Stomach (tissue), 9 donors: ENCODE data around the gene SPAAR. TPM values are rescaled to one million over a fixed set of nuclear protein-coding genes. Genes with fewer than 3 reads are reported as not detected.
"Not testable (repeated sequence)": the region's sequence is repeated elsewhere in the genome, so short reads cannot be mapped to it uniquely, and the experiment has no call there.

Source experiments
- DNase-seq, 2 donors: peaks; one replicate each; pipeline versions ENCODE4 v3.0.0 to v3.0.0-alpha.2; 2013 to 2019
- H3K27ac ChIP-seq, 5 donors: fragments of 200-600 bp in 4 of 5; sonication (generic) in 4 of 5; one replicate each; pipeline ENCODE4 v1.5.1; 2013 to 2019; ENCODE audit warnings: mild to moderate bottlenecking in 1 of 5, moderate library complexity in 1 of 5
- H3K27me3 ChIP-seq, 3 donors: fragments of 200-600 bp; sonication (generic); one replicate each; pipeline ENCODE4 v1.5.1; 2017 to 2019; ENCODE audit warnings: mixed run types in 1 of 3
- H3K36me3 ChIP-seq, 4 donors: fragments of 200-600 bp; sonication (generic); 1 replicate in 3 of 4; 2 replicates in 1 of 4; pipeline ENCODE4 v1.5.1; 2016 to 2019
- H3K4me1 ChIP-seq, 4 donors: fragments of 200-600 bp; sonication (generic); one replicate each; pipeline ENCODE4 v1.5.1; 2016 to 2019
- H3K4me3 ChIP-seq, 4 donors: fragments of 200-600 bp; sonication (generic) in 3 of 4; one replicate each; pipeline ENCODE4 v1.5.1; 2016 to 2019; ENCODE audit warnings: mild to moderate bottlenecking in 1 of 4
- H3K9me3 ChIP-seq, 4 donors: fragments of 200-600 bp; sonication (generic); one replicate each; pipeline ENCODE4 v1.5.1; 2016 to 2019
- CTCF ChIP-seq, 7 experiments: fragments of 450-650 bp in 4 of 7; fragments of 200-600 bp in 3 of 7; sonication (generic) in 3 of 7; IDR thresholded peaks; one replicate each; pipeline ENCODE4 v1.5.1; 2016 to 2019; ENCODE audit warnings: antibody characterized with exemption in 7 of 7, control low read depth in 2 of 7, mild to moderate bottlenecking in 1 of 7
- EP300 ChIP-seq: sonication (generic); formaldehyde crosslinking; IDR thresholded peaks from one replicate; pipeline ENCODE4 v1.6.1; 2017; ENCODE audit warnings: antibody characterized with exemption
- POLR2A ChIP-seq, 4 donors: fragments of 450-650 bp; IDR thresholded peaks; one replicate each; pipeline ENCODE4 v1.6.1; 2016; ENCODE audit warnings: antibody characterized with exemption in 4 of 4, control low read depth in 2 of 4, mild to moderate bottlenecking in 1 of 4, moderate library complexity in 1 of 4
- POLR2AphosphoS5 ChIP-seq, 3 donors: sonication (generic); formaldehyde crosslinking; IDR thresholded peaks; one replicate each; pipeline ENCODE4 v1.6.1; 2016; ENCODE audit warnings: antibody characterized with exemption in 3 of 3
- WGBS, 5 donors: extraction: QIAGEN DNeasy Blood & Tissue Kit in 3 of 5; methylation state at CpG; one replicate each; pipeline versions ENCODE4 v1.1.5 to v1.1.7; 2013 to 2018; 5-methylcytosine and 5-hydroxymethylcytosine counted together
- intact Hi-C: fragments of 100-400 bp; cut with DNase I; formaldehyde crosslinking; loops from one replicate; pipeline ENCODE4 v1.15.1; 2023; ENCODE audit warnings: low total_unique reads
- polyA plus RNA-seq, 3 donors: library from polyadenylated mRNA; stranded (reverse); fragments of 200-250 nt; gene quantifications; one replicate each; pipeline ENCODE4 v1.2.3, GENCODE V29; 2013
- total RNA-seq, 5 donors: library from RNA; depleted of rRNA; stranded (reverse); fragments of >200 nt; gene quantifications; one replicate each; pipeline versions ENCODE4 v1.1.0 to v1.2.3, GENCODE V29; 2014 to 2016
- donor health status: healthy with polysubstance abuse.
- donor health status: Bipolar disorder and iron deficiency.
- donor health status: healthy.

Gene SPAAR
- total and polyA plus RNA-seq, 8 donors: 0.30 to 2.4 (median 0.92) TPM; not detected in 3

- DNase-seq: no peak
- intact Hi-C loops: no loop called here
- no peaks in the 10 kb centered on the region for H3K9me3 ChIP-seq
- TF ChIP-seq CTCF (IDR thresholded peaks at IDR 0.05) (no peak), POLR2AphosphoS5 (IDR thresholded peaks at IDR 0.05) (no peak), EP300 (no peak), POLR2A (IDR thresholded peaks at IDR 0.05) (no peak)
- H3K27me3 ChIP-seq: no peaks in the 10 kb centered on the region
- peaks cover 0 to 22% (median 4%) of the 10 kb centered on the region in 4 donors for H3K4me1 ChIP-seq
- no peak overlapping the region for H3K27ac ChIP-seq
- H3K4me3 ChIP-seq: no peak overlapping the region
- 86 to 98% (median 94%) methylated on average over 3 of the region's 3 CpGs for WGBS, 5 donors
- no peaks in the 10 kb centered on the region for H3K36me3 ChIP-seq
Measured at GRCh38 chr9:35930989-35931388, 21.7 kb downstream of the SPAAR start.

GRCh38 chr9:35932735-35933134 lies 23.4 kb downstream of the SPAAR start:
- no peak for TF ChIP-seq EP300
- TF ChIP-seq POLR2A (IDR thresholded peaks at IDR 0.05): no peak
- TF ChIP-seq POLR2AphosphoS5 (IDR thresholded peaks at IDR 0.05): no peak
- no peak for TF ChIP-seq CTCF (IDR thresholded peaks at IDR 0.05)
- intact Hi-C loops: no loop called here
- DNase-seq: no peak
- Histone ChIP-seq H3K27me3 (no peaks in the 10 kb centered on the region), H3K27ac (no peak overlapping the region), H3K9me3 (no peaks in the 10 kb centered on the region), H3K36me3 (no peaks in the 10 kb centered on the region), H3K4me1 (peaks cover 0 to 27% (median 6%) of the 10 kb centered on the region in 4 donors), H3K4me3 (no peak overlapping the region)
- WGBS, 5 donors: 78 to 93% (median 89%) methylated on average over 3 of the region's 3 CpGs

- intact Hi-C loops: no loop called here
- no peaks in the 10 kb centered on the region for H3K27me3 ChIP-seq
- no peaks in the 10 kb centered on the region for H3K36me3 ChIP-seq
- no peak overlapping the region for H3K27ac ChIP-seq
- DNase-seq: no peak
- 54 to 74% (median 65%) methylated on average over 4 of the region's 4 CpGs for WGBS, 5 donors
- no peaks in the 10 kb centered on the region for H3K9me3 ChIP-seq
- H3K4me3 ChIP-seq: no peak overlapping the region
- TF ChIP-seq POLR2AphosphoS5 (IDR thresholded peaks at IDR 0.05): no peak
- TF ChIP-seq EP300: no peak
- peaks cover 0 to 27% (median 6%) of the 10 kb centered on the region in 4 donors for H3K4me1 ChIP-seq
Measured at GRCh38 chr9:35933550-35934067, 24.3 kb downstream of the SPAAR start.

GRCh38 chr9:35934069-35934468 lies 24.8 kb downstream of the SPAAR start:
- H3K4me3 ChIP-seq, intact Hi-C loops, H3K36me3 ChIP-seq, H3K27ac ChIP-seq, H3K9me3 ChIP-seq, H3K27me3 ChIP-seq, DNase-seq: not testable (repeated sequence)
- WGBS, 5 donors: 85 to 90% (median 87%) methylated on average over 6 of the region's 6 CpGs
- peaks cover 0 to 27% (median 6%) of the 10 kb centered on the region in 4 donors for H3K4me1 ChIP-seq

- TF ChIP-seq CTCF (IDR thresholded peaks at IDR 0.05) (no peak), POLR2A (IDR thresholded peaks at IDR 0.05) (no peak), EP300 (no peak), POLR2AphosphoS5 (IDR thresholded peaks at IDR 0.05) (no peak)
- Histone ChIP-seq H3K27me3 (no peaks in the 10 kb centered on the region), H3K9me3 (no peaks in the 10 kb centered on the region), H3K4me1 (peaks cover 0 to 27% (median 6%) of the 10 kb centered on the region in 4 donors), H3K4me3 (no peak overlapping the region), H3K27ac (no peak overlapping the region), H3K36me3 (no peaks in the 10 kb centered on the region)
- DNase-seq: no peak
- intact Hi-C loops: no loop called here
- 53 to 73% (median 69%) methylated on average over 4 of the region's 4 CpGs for WGBS, 5 donors
Measured at GRCh38 chr9:35935261-35935660, 26.0 kb downstream of the SPAAR start.
